Activated CD8-positive, alpha-beta memory T cell treated with anti-CD3 and anti-CD28 coated beads, Interleukin-2, amount 50 U/mL, for 24 hours (primary cell): ENCODE results near the gene SLC7A1.

Experiments
- DNase-seq: peaks from one replicate; pipeline ENCODE4 v3.0.0-alpha.2; 2020; ENCODE audit errors: extremely low read depth

The SLC7A1 gene

GRCh38 chr13:29583073-29583785, 12.3 kb downstream of the SLC7A1 start:
- DNase-seq, result no peak

- DNase-seq, result no peak
Measured at GRCh38 chr13:29582171-29582570, 13.3 kb downstream of the SLC7A1 start.

- DNase-seq, result no peak
Measured at GRCh38 chr13:29581666-29582065, 13.8 kb downstream of the SLC7A1 start.

GRCh38 chr13:29579094-29579493, 16.4 kb downstream of the SLC7A1 start:
- DNase-seq, result no peak

- DNase-seq, result no peak
Measured at GRCh38 chr13:29578300-29579085, 17.0 kb downstream of the SLC7A1 start.

GRCh38 chr13:29577136-29578051, 18.1 kb downstream of the SLC7A1 start:
- no peak for DNase-seq

- DNase-seq, result no peak
Measured at GRCh38 chr13:29576581-29576980, 18.9 kb downstream of the SLC7A1 start.

- no peak for DNase-seq
Measured at GRCh38 chr13:29575098-29575497, 20.4 kb downstream of the SLC7A1 start.

GRCh38 chr13:29573190-29573589, 22.3 kb downstream of the SLC7A1 start:
- DNase-seq, result no peak

GRCh38 chr13:29572575-29572974, 22.9 kb downstream of the SLC7A1 start:
- DNase-seq, result no peak

GRCh38 chr13:29571876-29572570, 23.5 kb downstream of the SLC7A1 start:
- DNase-seq, result no peak

- no peak for DNase-seq
Measured at GRCh38 chr13:29570051-29570654, 25.3 kb downstream of the SLC7A1 start.

GRCh38 chr13:29569253-29570050, 26.0 kb downstream of the SLC7A1 start:
- no peak for DNase-seq

GRCh38 chr13:29568731-29569130, 26.8 kb downstream of the SLC7A1 start:
- no peak for DNase-seq

GRCh38 chr13:29567411-29567810, 28.1 kb downstream of the SLC7A1 start:
- no peak for DNase-seq

GRCh38 chr13:29566206-29566605, 29.3 kb downstream of the SLC7A1 start:
- DNase-seq, result no peak

- DNase-seq, result no peak
Measured at GRCh38 chr13:29564818-29565217, 30.7 kb downstream of the SLC7A1 start.

GRCh38 chr13:29564373-29564772, 31.1 kb downstream of the SLC7A1 start:
- no peak for DNase-seq

GRCh38 chr13:29563941-29564340, 31.5 kb downstream of the SLC7A1 start:
- no peak for DNase-seq

GRCh38 chr13:29562786-29563438, 32.6 kb downstream of the SLC7A1 start:
- no peak for DNase-seq
